Measurements from ENCODE around the gene HOXB6.

The HOXB6 gene

DNA sequence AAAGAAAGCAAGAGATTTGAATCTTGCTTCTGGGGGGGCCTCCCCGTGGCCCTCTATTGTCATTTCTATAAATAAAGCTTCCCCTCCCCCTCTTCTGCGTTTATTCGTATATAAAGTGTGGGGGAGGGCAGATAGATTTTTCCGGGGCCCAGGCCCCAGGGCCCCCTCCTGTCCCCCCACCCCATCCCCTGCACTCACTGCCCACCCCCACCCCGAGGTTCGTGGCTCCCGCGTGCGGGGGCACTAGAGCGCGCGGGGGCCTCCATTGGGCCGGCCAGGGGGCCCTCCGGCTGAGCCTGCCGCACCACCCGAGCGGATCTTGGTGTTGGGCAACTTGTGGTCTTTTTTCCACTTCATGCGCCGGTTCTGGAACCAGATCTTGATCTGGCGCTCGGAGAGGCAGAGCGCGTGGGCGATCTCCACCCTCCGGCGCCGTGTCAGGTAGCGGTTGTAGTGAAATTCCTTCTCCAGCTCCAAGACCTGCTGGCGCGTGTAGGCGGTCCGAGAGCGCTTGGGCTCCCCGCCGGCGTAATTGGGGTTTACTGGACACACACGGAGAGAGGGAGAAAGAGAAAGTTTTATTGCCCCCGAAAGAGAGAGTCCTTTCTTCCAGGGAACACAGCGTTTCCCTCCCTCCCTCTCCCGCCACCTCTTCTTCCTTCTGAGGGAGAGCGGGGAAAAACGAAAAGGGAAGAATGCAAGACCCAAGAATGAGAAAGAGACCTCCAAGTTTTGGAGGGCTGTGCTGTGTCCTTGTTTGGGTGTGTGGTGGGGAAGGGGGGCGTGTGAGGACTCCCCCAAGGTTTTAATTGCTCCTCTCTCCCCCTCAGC, 28.1 kb downstream of the HOXB6 start:
- H3K4me1 ChIP-seq (ENCODE audit: control insufficient read depth in 1 of 2, insufficient read depth in 1 of 2, low read depth in 1 of 2, low read length in 1 of 2): peaks cover 0 to 4% of the 10 kb centered on the region in 2 experiments

DNA sequence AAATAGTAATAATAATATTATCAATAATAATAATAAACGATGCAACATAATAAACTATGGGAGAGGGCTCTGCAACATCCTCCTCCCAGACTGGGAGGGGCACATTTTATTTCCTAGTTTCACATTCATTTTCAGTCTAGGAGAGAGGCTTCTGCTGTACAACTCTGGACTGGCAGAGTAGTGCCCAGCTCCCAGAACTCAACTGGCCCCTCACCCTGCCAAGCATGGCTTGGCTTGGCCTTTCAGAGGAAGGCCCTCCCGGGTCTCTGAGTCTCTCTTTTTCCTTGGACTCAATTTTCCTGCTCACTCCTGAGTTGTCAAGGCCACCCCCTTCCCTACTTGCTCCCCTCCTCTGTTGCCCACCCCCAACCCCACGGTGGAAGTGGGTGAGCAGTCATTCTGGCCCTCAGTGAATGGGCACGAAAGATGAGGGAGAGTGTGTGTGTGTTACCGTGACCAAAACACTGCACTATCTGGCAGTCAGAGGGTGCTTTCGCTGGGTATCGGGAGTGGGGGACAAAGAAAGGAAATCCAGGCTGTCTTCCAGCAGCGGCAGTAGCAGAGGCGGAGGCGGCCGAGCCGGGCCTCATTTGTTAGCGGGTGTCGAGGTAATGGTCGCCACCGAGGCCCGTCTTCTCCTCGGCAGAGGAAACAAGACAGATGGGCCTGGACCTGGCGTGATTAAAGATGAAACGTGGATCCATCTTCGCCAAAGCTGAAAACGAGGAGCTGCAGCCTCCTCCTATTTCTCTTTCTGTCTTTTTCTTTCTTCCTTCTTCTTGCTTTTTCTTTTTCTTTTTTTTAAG, 28.9 kb downstream of the HOXB6 start:
- Histone ChIP-seq H3K4me3 (ENCODE audit: low read depth in 1 of 2, low read length in 1 of 2) (no peak overlapping the region), H3K27ac (no peak overlapping the region), H3K36me3 (no peaks in the 10 kb centered on the region), H3K27me3 (peaks cover 100% of the 10 kb centered on the region), H3K4me1 (ENCODE audit: control insufficient read depth in 1 of 2, insufficient read depth in 1 of 2, low read depth in 1 of 2, low read length in 1 of 2) (peaks cover 0 to 4% of the 10 kb centered on the region in 2 experiments), H3K9me3 (no peaks in the 10 kb centered on the region)
- TF ChIP-seq, protein P1, sequence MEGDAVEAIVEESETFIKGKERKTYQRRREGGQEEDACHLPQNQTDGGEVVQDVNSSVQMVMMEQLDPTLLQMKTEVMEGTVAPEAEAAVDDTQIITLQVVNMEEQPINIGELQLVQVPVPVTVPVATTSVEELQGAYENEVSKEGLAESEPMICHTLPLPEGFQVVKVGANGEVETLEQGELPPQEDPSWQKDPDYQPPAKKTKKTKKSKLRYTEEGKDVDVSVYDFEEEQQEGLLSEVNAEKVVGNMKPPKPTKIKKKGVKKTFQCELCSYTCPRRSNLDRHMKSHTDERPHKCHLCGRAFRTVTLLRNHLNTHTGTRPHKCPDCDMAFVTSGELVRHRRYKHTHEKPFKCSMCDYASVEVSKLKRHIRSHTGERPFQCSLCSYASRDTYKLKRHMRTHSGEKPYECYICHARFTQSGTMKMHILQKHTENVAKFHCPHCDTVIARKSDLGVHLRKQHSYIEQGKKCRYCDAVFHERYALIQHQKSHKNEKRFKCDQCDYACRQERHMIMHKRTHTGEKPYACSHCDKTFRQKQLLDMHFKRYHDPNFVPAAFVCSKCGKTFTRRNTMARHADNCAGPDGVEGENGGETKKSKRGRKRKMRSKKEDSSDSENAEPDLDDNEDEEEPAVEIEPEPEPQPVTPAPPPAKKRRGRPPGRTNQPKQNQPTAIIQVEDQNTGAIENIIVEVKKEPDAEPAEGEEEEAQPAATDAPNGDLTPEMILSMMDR (IDR thresholded peaks at IDR 0.05): no peak

More for the DNA sequence above, 28.1 kb downstream of the HOXB6 start:
- H3K9me3 ChIP-seq: no peaks in the 10 kb centered on the region
- H3K27me3 ChIP-seq: peaks cover 100% of the 10 kb centered on the region
- no peak overlapping the region for H3K27ac ChIP-seq
- TF ChIP-seq, protein P1 (IDR thresholded peaks at IDR 0.05): no peak
- H3K4me3 ChIP-seq (ENCODE audit: low read depth in 1 of 2, low read length in 1 of 2): no peak overlapping the region
- no peaks in the 10 kb centered on the region for H3K36me3 ChIP-seq

DNA sequence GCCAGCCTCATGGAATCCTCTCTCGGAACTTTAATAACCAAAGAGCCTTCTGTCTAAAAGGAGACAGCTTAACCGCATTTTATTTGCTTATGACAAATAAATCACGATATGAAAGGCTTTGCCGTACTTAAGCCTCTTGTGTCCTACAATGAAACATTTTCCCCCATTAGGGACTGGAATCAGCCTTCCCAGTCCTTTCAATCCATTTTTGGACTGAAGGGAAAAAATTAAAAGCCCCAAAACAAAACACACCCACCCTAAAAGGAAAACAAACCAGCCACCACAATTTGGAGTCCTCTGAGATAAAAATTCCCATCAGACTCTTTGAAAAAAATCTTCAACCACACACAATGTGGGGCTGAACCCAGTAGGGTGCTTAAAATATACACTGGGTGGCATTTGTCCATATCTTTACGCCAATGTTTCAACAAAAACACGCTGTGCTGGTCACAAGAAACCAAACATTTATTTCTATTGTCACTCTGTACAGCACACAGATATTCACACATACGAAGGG, 29.7 kb downstream of the HOXB6 start:
- Histone ChIP-seq H3K27ac (no peak overlapping the region), H3K4me3 (ENCODE audit: low read depth in 1 of 2, low read length in 1 of 2) (no peak overlapping the region), H3K9me3 (no peaks in the 10 kb centered on the region), H3K4me1 (ENCODE audit: control insufficient read depth in 1 of 2, insufficient read depth in 1 of 2, low read depth in 1 of 2, low read length in 1 of 2) (peaks cover 0 to 4% of the 10 kb centered on the region in 2 experiments), H3K36me3 (no peaks in the 10 kb centered on the region), H3K27me3 (peaks cover 100% of the 10 kb centered on the region)
- TF ChIP-seq, protein P1 (IDR thresholded peaks at IDR 0.05): no peak

DNA sequence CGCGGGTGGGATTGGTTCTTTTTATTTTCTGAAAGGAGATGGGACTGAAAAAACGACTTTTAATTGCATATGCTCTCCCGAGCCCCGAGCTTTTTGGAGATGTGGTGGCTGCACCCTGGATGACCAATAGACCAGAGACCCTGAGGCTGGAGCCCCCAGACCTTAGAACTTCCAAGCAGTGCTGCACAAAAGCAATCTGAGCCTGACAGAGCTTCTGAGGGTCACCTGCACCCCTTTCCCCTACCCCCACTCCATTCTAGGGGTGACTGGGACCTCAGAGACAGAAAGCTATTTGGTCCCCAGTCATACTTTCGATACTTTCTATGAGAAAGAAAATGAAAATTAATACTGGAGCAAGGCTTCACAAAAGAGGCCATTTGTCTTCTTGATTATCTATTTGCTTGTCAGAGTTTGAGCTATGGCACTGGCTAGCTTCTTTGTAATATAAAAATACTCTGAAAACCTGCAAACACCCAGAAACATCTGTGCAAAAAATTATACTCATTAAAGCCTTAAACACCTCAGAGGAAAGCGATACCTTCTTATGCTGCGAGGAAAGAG, 30.2 kb downstream of the HOXB6 start:
- H3K4me1 ChIP-seq (ENCODE audit: control insufficient read depth in 1 of 2, insufficient read depth in 1 of 2, low read depth in 1 of 2, low read length in 1 of 2): peaks cover 0 to 4% of the 10 kb centered on the region in 2 experiments
- no peaks in the 10 kb centered on the region for H3K9me3 ChIP-seq
- no peak overlapping the region for H3K4me3 ChIP-seq (ENCODE audit: low read depth in 1 of 2, low read length in 1 of 2)
- no peaks in the 10 kb centered on the region for H3K36me3 ChIP-seq
- H3K27me3 ChIP-seq: peaks cover 100% of the 10 kb centered on the region
- TF ChIP-seq, protein P1 (IDR thresholded peaks at IDR 0.05): no peak
- H3K27ac ChIP-seq: no peak overlapping the region

DNA sequence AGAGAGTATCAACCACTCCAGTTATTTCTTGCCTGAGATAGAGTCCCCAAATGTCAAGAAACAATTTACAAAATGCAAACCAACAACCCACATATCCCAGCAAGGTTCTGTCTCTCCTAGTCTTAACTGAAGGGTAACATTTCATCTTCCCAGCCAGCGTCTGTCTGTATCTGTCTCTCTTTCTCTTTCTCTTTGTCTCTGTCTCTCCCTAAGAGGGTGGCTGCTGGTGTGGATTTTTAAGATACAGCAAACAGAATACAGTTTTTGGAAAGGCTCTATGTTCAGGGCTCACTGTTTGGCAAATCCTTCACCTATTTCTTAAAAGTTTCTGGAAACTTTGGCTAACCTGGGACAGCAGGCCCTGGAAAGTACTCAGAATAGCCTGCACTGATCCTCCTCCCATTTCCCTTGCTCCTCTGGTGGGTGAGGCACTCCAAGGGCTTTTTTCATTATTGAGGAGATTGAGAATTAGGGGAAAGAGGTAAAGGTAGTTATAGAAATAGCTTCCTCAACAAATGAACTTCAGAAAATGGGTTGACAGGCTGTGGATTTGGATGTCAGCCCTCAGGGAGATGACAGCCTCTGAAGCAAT, 32.9 kb downstream of the HOXB6 start:
- no peaks in the 10 kb centered on the region for H3K4me1 ChIP-seq (ENCODE audit: control insufficient read depth in 1 of 2, insufficient read depth in 1 of 2, low read depth in 1 of 2, low read length in 1 of 2)
- no peak overlapping the region for H3K27ac ChIP-seq
- peaks cover 100% of the 10 kb centered on the region for H3K27me3 ChIP-seq
- H3K4me3 ChIP-seq (ENCODE audit: low read depth in 1 of 2, low read length in 1 of 2): no peak overlapping the region
- TF ChIP-seq, protein P1 (IDR thresholded peaks at IDR 0.05): no peak
- H3K36me3 ChIP-seq: no peaks in the 10 kb centered on the region
- H3K9me3 ChIP-seq: no peaks in the 10 kb centered on the region
